GM18861 (cell line): ENCODE measurements around the gene EAPP.
"Not testable (repeated sequence)": the region's sequence is repeated elsewhere in the genome, so short reads cannot be mapped to it uniquely, and the experiment has no call there.

Source experiments
- ATAC-seq: cut with Tn5 transposase; IDR thresholded peaks from one replicate; pipeline ENCODE4 v1.9.1; 2021; ENCODE audit not compliant: unreplicated experiment

Gene EAPP, protein sequence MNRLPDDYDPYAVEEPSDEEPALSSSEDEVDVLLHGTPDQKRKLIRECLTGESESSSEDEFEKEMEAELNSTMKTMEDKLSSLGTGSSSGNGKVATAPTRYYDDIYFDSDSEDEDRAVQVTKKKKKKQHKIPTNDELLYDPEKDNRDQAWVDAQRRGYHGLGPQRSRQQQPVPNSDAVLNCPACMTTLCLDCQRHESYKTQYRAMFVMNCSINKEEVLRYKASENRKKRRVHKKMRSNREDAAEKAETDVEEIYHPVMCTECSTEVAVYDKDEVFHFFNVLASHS

DNA sequence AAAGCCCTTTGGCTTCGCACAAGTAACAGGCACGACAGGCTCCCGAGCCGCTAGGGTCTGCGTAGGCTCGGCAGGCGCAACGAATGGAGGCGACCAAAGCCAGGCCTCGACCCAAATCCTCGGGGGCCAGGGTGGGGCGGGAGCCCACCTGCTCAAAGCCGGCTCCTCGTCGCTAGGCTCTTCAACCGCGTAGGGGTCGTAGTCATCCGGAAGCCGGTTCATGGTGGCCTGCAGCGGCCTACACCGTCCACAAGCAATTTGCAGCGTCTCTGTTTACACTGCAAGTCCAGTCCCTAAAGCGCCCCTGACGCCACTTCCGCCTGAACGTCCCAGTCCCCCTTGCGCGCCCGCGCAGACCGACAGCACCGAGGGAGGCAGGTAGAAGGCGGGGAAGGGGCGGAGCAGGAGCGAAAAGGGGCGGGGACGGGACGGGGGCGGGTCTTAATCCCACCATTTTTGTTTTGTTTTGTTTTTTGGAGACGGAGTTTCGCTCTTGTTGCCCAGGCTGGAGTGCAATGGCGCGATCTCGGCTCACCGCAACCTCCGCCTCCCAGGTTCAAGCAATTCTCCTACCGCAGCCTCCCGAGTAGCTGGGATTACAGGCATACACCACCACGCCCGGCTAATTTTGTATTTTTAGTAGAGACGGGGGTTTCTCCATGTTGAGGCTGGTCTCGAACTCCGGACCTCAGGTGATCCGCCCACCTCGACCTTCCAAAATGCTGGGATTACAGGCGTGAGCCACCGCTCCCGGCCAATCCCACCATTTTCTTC lies at the start of gene EAPP:
TSS of gene EAPP (minus strand) at position 295 of the 774 bp plus-strand sequence. CDS start at position 222, 73 bp downstream.
- ATAC-seq = peak; percentile 99

DNA sequence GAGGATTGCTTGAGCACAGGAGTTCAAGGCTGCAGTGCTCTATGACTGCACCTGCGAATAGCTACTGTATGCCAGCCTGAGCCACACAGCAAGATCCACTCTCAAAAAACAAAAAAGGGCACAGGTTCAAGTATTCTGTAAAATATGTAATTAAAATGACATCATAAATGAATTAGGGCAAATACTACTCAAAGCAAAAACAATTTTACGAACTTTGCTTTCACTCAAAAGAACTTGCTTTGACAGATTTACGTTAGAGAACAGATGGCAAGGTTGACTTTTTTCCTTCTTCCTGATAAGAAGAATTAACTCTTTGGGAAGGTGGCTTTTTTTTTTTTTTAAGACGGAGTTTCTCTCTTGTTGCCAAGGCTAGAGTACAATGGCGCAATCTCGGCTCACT lies 44.0 kb upstream of the EAPP start:
- ATAC-seq = no peak

DNA sequence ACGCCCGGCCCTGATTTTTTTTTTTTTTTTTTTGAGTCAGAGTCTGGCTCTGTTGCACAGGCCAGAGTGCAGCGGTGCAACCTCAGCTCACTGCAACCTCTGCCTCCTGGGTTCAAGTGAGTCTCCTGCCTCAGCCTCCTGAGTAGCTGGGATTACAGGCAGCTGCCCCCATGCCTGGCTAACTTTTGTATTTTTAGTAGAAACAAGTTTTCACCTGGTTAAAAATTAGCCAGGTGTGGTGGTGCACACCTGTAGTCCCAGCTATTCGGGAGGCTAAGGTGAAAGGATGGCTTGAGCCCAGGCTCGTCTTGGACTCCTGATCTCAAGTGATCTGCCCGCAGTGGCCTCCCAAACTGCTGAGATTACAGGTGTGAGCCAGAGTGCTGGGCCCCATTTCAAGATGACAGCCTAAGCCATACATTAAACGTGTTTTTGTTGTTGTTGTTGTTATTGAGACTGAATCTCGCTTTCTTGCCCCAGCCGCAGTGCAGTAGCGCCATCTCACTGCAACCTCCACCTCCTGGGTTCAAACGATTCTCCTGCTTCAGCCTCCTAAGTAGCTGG lies 42.7 kb upstream of the EAPP start:
- ATAC-seq = no peak

GRCh38 chr14:34580381-34580780 lies 40.9 kb upstream of the EAPP start:
- no peak for ATAC-seq

DNA sequence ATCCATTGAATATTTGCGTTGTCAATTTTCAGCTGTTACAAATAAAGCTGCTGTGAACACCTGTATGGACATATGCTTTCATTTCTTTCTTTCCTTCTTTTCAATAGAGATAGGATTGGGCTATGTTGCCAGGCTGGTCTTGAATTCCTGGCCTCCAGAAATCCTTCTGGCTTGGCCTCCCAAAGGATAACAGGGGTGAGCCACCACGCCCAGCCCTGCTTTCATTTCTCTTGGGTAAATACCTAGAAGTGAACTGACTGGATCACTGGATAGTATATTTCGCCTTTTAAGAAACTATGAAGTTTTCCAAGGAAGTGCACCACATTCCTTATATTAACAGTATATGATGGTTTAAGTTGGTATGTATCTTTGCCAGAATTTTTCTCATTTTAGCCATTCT lies 32.3 kb upstream of the EAPP start:
- ATAC-seq = no peak

- no peak for ATAC-seq
These were observed 30.2 kb upstream of the EAPP start for GRCh38 chr14:34569750-34570149.

DNA sequence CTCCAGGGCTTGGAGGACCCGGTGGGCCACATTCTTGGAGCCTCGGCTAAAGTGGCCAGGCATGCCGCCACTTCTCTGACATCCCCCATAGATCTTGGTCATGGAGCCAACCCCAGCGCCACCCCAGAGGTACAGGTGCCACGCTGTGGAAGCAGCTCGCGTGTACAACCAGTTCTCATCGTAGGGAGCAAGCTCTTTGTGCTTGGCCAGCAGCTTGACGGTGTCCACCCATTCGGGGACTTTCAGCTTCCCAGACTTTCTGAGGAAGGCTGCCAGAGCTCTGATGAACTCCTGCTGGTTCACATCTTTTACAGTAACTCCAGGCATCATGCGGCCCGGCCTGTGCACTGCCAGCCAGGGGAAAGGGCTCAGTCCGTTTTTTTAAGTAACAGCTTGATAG lies 29.3 kb upstream of the EAPP start:
- ATAC-seq = no peak

- no peak for ATAC-seq
These were observed 23.3 kb upstream of the EAPP start for GRCh38 chr14:34562776-34563150.

- ATAC-seq = not testable (repeated sequence)
These were observed 22.7 kb upstream of the EAPP start for GRCh38 chr14:34562037-34562775.

- peak; percentile 32 for ATAC-seq
These were observed 17.0 kb upstream of the EAPP start for GRCh38 chr14:34556498-34556829.

GRCh38 chr14:34555583-34556497 lies 16.3 kb upstream of the EAPP start:
- peak; percentile 62 for ATAC-seq

- ATAC-seq = no peak
These were observed 15.2 kb upstream of the EAPP start for GRCh38 chr14:34554540-34555250.

DNA sequence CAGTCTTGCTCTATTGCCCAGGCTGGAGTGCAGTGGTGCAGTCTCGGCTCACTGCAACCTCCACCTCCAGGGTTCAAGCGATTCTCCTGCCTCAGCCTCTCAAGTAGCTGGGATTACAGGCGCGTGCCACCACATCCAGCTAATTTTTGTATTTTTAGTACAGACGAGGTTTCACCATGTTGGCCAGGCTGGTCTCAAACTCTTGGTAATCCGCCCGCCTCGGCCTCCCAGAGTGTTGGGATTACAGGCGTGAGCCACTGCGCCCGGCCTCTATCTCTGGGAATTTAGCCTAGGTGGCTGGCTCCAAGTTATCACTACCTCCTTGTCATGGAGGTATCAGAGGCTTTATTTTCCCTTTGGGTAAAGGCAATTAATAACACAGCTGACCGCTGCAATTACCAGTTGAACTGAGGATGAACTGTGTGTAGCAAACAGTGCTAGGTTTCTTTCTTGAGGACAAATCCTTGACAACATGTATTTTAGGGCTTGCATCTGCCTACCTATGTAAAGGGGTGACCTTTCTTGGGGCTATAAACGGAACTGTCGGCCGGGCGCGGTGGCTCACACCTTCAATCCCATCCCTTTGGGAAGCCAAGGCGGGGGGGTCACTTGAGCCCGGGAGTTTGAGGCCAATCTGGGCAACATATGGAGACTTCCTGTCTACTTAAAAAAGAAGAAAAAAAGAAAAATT lies 9.9 kb upstream of the EAPP start:
- not testable (repeated sequence) for ATAC-seq

- ATAC-seq = no peak
These were observed 9.0 kb upstream of the EAPP start for GRCh38 chr14:34548472-34548981.

- ATAC-seq = peak; percentile 23
These were observed 7.6 kb upstream of the EAPP start for GRCh38 chr14:34547136-34547520.

DNA sequence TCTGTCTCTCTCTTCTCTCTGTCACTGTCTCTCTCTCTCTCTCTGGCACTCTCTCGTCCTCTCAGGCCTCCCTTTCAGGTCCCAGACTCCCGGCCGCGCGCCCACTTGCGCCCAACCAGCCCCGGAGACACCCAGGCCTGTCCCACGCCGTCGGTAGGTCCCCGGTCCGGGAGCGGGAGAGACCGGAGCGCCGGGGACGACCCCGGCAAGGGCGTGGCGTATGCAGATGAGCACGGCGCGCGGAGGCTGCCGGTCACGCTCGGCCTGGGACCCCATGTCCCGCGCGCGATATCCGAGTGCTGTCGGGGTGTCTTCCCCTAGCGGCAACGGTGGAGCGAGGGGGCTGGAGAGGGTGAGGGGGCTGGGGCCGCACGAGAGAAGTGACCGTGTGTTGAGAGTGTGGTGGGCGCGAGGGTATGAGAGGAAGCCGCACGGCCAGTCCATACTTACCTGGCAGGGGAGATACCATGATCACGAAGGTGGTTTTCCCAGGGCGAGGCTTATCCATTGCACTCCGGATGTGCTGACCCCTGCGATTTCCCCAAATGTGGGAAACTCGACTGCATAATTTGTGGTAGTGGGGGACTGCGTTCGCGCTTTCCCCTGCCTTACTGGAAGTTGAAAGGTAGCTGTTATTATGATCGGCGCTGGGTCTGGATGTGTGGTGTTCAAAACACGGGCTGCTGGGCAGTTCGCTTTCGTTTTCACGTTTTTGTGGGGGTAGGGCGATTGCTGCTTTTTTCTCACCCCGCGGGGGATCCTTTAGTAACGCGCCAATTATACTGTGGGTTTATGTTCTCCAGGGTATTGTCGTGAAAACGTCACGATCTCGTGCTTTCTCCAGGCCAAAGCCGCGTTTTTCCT lies 7.0 kb upstream of the EAPP start:
- ATAC-seq = peak; percentile 55

DNA sequence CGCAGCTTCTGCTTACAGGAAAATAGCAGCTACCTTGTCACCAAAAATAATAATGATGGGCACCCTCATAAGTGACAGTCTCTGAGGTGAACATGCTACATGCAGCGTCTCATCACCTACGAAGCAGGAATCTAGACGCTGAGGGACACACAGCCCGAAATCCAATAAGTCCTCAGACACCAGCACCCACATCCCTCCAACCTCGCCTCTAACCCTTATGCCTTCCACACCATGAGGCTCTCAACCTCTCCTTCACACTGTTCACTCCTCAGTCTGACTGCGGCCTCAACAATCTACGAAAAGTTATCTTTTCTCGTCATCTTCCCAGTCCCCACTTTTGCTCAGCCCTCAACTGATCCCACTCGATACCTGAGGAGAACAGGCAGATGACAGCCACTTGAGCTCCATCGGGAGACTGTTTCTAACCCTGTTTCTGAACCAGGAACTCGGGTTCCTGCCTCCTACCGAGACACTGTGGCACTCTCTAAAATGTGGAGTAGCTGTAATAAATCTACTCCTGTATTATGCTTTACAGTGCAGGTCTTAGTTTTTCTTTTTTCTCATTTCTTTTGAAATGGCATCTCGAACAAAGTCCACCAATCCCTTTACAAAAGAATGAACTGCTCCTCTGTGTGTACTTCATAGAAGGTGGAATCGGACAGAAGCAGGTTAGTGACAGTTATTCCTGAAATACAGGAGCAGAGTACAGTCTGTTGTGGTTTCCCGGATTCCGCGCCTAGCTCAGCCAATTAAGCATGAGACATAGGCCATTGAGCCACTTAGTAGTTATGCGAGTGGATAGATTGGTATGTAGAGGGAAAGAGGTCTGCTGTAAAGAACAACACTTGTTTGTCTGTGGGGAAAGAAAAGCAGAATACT lies 919 bp upstream of the EAPP start:
- ATAC-seq = not testable (repeated sequence)
